ENCODE data around the gene ENAM.

ENAM gene

GRCh38 chr4:70628444-70628843 lies at the start of gene ENAM:
Gene ENAM, plus strand, starts transcription at chr4:70628744. Its CDS starts 757 bp downstream, at chr4:70629501.
- DNase-seq: no peak

GRCh38 chr4:70581980-70582379 lies 46.6 kb upstream of the ENAM start:
- DNase-seq: no peak

- no peak for DNase-seq
Measured at GRCh38 chr4:70583952-70584834, 44.4 kb upstream of the ENAM start.

GRCh38 chr4:70586841-70587240 lies 41.7 kb upstream of the ENAM start:
- no peak for DNase-seq

GRCh38 chr4:70589785-70590184 lies 38.8 kb upstream of the ENAM start:
- DNase-seq: no peak

- no peak for DNase-seq
Measured at GRCh38 chr4:70591955-70592582, 36.5 kb upstream of the ENAM start, which contains the start of gene AMBN. Gene AMBN, plus strand, starts transcription at chr4:70592256. Its CDS starts 103 bp downstream, at chr4:70592359.

GRCh38 chr4:70594196-70594595 lies 34.3 kb upstream of the ENAM start:
- no peak for DNase-seq

GRCh38 chr4:70600305-70600704 lies 28.2 kb upstream of the ENAM start:
- DNase-seq: no peak

GRCh38 chr4:70600977-70601376 lies 27.6 kb upstream of the ENAM start:
- DNase-seq: no peak

GRCh38 chr4:70601422-70602039 lies 27.0 kb upstream of the ENAM start:
- DNase-seq: peak; percentile 55 to 84

GRCh38 chr4:70603856-70604255 lies 24.7 kb upstream of the ENAM start:
- DNase-seq: no peak

GRCh38 chr4:70606459-70606858 lies 22.1 kb upstream of the ENAM start:
- DNase-seq: no peak

- no peak for DNase-seq
Measured at GRCh38 chr4:70607334-70607853, 21.1 kb upstream of the ENAM start.

GRCh38 chr4:70608324-70608723 lies 20.2 kb upstream of the ENAM start:
- DNase-seq: no peak

GRCh38 chr4:70613306-70614183 lies 15.0 kb upstream of the ENAM start:
- DNase-seq: no peak

- DNase-seq: no peak
Measured at GRCh38 chr4:70614184-70614555, 14.4 kb upstream of the ENAM start.

- no peak for DNase-seq
Measured at GRCh38 chr4:70619288-70619687, 9.3 kb upstream of the ENAM start.

GRCh38 chr4:70619778-70620177 lies 8.8 kb upstream of the ENAM start:
- no peak for DNase-seq

GRCh38 chr4:70623323-70623722 lies 5.2 kb upstream of the ENAM start:
- no peak for DNase-seq

- DNase-seq: no peak
Measured at GRCh38 chr4:70624226-70624793, 4.2 kb upstream of the ENAM start.

- DNase-seq: no peak
Measured at GRCh38 chr4:70627620-70628019, 924 bp upstream of the ENAM start.

GRCh38 chr4:70629469-70630090 lies 1.0 kb downstream of the ENAM start:
- no peak for DNase-seq

All from NCI-H524 (cell line).